T-helper 1 cell treated with Interleukin-12 subunit alpha and Interleukin-12 subunit beta and Interleukin-4 antibody, amounts not matched to agents 30 ng/mL and 1 ng/mL, for 36 hours (primary cell): Measurements from ENCODE around the gene MYZAP. TPM values are rescaled to one million over a fixed set of nuclear protein-coding genes. Genes with fewer than 3 reads are reported as not detected.

Source experiments
- intact Hi-C: fragments of 100-400 bp; cut with micrococcal nuclease; formaldehyde crosslinking; loops from one replicate; pipeline ENCODE4 v1.15.1; 2024
- total RNA-seq: library from RNA; stranded (reverse); gene quantifications from 2 replicates; pipeline ENCODE4 v1.2.3, GENCODE V29; 2022

The MYZAP gene
- total RNA-seq, 1 donor from 2014 or later, result not detected

DNA sequence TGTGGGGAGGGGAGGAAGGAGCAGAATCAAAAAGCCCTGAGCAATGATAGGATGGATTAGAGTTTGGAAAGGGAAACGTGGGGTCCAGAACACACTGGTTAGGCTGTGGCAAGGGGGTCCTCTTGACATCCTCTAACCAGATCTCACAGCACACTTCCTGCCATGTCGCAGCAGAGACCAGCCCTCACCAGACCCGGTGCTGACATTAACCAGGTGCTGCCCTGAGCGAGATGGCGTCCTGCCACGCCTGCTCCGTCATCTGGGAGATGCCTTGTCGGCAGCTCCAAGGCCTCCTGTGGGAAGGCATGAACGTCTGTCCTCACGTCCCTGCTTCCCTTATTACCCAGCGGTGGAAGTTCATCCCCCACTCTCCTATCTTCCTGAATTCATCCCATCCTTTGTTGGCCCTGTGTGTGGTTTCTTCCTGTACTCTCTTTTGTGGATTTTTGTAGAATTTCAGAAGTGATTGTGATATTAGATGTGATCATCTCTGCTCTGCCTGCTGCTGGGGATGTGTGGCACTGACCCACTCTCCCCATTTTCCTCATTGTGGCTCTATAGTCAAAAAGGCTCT lies 29.4 kb upstream of the MYZAP start:
- intact Hi-C loops, result loop anchor here (5.0 to 10.0 kb wide), 2 partner anchors 80 to 1317 kb away; partner anchors contain the start of gene RFX7

DNA sequence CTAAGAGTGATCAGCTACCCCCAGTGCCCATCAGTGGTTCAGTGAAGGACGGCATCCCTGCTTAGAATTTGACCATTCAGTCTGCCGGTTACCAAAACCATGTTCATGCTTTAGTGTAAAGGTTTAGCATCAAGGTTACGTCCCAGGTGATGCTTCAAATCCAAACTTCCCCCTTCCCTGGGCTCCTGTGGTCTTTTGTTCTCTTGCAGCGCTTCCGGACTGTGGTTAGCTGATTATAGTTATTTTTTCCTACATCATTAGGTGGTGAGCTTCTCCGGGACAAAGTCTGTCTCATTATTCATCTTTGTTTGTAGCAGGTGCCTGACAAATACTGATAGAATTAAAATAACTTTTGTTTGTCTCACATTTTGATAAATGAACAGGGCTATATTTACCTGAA lies 28.3 kb upstream of the MYZAP start:
- intact Hi-C loops, result loop anchor here (5.0 to 10.0 kb wide), 2 partner anchors 79 to 1319 kb away; partner anchors contain the start of gene RFX7

DNA sequence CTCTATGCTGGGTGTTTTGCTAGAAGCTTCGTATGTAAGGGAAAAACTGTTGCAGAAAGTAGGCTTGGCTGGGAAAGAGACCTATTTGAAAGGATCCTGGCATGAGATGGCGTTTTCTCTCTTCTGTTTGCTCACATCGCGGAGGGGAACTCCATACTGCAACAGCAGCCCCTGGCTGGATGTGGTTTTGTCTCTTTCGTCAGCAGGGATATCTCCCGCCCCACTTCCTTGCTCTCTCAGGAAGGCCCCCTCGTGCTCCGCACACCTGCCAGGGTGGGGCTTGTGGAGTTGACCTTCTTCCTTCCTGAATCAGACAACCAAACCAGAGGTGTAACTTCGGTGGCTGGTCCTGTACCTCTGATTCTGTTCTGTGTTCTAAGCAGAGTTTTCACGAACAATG lies 26.4 kb upstream of the MYZAP start:
- intact Hi-C loops, result loop anchor here (10.0 kb wide), 1 partner anchor 1321 kb away; the partner anchor contains the start of gene RFX7

DNA sequence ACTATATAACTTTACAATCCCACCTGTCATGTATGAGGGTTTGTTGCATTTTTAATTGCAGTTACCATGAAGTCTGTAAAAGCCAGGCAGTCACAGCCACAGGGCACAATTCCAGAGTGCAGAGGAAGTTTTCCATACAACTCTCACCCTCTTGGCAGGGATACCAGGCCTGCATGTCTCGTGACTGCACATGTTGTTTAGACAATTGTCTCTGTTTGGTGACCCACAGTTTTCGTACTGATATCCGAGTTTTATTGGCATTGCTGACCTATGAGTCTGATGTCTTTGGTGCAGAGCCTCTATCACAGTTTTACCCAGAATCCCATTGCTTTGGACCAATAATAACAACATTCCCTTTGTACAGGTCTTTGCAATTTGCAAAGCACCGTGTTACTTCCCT lies 24.9 kb upstream of the MYZAP start:
- intact Hi-C loops, result loop anchor here (10.0 kb wide), 1 partner anchor 1322 kb away; the partner anchor contains the start of gene RFX7

DNA sequence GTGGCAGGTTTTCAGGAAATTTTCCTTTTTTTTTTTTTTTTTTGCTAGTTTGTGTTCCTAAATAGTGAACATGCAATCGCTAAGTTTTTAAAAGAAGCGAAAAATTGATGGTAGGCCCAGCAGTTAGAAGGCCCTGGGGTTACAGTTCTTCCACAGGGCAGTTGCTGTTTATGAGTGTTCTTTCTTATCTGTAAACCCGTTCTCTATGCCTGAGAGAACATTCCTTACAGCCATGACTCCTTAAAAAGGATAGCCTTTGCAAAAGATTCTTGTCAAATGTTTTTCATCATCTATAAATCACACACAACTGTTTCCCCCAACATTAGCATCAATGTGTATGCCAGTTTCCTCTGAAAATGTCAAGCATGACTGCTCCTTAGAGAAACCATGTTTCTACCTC lies 23.8 kb upstream of the MYZAP start:
- intact Hi-C loops, result loop anchor here (10.0 kb wide), 1 partner anchor 1323 kb away; the partner anchor contains the start of gene RFX7

DNA sequence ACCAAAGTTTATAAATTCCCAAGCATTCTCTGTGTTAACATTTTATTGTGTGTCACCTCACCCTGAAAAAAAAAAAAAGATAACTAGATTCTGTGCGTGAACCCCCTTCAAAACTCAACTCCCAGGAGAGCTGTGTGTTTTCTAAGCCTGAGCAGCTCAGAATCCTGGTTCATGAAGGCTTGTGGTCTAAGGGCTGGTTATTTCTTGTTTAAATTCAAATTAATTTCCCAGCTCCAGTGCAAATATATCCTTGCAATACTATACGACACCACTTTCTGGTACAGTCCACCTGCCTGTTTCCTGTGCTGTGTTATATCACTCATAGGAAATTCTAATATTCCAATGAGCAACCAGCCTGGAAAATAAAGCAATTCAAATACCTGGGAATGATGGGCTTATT lies 23.4 kb upstream of the MYZAP start:
- intact Hi-C loops, result loop anchor here (10.0 kb wide), 1 partner anchor 1323 kb away; the partner anchor contains the start of gene RFX7

DNA sequence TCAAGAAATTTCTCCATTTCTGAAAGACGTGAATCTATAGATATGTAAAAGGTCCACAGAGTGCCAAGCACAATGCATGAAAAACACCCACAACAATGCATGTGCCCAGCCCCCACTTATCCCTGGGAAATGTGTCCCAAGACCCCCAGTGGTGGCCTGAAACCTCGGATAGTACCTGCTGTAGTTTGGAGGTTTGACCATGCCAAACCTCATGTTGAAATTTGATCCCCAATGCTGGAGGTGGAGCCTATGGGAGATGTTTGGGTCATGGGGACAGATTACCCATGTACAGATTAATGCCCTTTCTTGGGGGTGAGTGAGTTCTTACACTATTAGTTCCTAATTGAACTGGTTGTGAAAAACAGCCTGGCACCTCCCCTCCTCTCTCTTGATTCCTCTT lies 21.4 kb upstream of the MYZAP start:
- intact Hi-C loops, result no loop called here

DNA sequence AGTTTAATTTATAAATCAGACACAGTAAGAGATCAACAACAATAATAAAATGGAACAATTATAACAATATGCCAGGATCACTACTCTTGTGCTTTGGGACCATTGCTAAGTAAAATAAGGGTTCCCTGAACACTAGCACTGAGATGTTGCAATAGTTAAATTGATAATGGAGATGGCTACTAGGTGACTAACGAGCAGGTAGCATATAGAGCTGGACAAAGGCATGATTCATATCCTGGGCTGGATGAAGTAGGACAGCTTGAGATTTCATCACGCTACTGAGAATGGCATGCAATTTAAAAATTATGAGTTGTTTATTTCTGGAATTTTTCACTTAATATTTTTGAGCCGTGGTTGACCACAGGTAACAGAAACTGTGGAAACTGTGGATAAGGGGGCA lies 20.7 kb upstream of the MYZAP start:
- intact Hi-C loops, result no loop called here

DNA sequence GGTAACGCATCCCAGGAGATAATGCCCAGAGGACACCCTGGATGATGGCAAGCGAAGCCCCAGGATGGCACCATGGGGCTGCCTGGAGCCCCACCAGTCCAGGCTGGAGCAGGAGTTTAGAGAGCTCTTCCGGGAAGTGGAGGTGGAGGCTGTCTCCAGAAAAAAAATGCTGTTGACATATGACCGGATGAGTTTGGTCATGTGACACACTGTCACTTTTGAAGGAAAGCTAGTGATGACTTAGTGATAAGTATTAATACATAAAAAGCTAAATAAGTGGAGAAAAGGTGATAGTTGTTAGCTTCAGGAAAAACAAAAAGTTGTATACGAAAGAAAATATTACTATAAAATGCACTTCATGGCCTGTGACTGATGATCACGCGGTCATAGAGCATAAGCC lies 20.0 kb upstream of the MYZAP start:
- intact Hi-C loops, result no loop called here

DNA sequence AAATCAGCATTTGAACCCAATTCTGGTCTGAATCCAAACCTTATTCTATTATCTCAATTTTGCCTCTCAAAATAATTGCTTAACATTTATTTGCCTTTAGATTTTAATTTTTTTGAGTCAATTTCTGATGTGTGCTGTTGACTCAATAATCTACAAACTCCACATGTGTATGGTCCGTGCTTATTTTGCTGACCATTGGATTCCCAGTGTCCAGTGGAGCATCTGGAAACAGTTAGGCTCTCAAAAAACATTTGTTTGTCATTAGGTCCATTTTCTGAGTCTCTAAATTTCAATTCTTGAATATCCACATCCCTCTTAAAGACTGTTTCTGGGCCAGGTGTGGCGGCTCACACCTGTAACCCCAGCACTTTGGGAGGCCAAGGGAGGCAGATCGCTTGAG lies 19.2 kb upstream of the MYZAP start:
- intact Hi-C loops, result no loop called here

DNA sequence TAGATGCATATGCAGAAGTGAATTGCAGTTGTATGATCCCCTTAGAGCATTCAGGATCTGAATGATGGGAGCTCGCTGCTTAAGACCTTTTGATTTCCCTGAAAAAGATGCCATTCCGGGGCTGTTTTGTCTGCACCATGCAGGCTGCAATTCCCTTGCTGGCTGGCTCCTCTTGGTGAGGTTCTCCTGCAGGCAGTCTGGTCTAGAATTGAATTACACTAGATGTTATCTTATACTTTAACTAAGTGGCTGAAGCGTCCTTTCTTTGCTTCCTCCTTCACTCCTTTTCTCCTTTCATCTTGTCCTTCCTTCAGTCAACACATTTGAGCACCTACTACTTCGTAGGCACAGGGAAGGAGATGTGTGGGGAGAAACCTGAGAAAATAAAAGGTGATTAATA lies 18.6 kb upstream of the MYZAP start:
- intact Hi-C loops, result no loop called here

DNA sequence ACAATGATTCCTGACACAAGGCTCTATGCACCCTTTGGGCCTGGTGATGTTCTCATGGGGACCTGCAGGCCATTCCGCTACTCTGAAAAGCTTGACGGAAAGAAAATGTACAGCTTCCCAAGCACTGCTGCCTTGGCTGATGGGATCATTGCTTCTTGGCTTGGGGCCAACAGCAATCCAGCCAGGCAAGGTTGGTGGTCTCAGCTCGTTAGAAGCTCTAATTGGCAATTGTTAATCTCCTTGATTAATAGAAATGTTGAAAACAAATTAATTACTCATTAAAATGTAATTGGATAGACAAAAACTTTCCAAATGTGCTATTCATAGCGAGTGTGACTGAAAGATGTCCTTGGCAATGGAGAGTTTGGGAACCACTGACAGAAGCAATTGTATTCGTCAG lies 16.3 kb upstream of the MYZAP start:
- intact Hi-C loops, result loop anchor here (5.0 kb wide), 1 partner anchor 137 kb away; no protein-coding TSS in a partner anchor

DNA sequence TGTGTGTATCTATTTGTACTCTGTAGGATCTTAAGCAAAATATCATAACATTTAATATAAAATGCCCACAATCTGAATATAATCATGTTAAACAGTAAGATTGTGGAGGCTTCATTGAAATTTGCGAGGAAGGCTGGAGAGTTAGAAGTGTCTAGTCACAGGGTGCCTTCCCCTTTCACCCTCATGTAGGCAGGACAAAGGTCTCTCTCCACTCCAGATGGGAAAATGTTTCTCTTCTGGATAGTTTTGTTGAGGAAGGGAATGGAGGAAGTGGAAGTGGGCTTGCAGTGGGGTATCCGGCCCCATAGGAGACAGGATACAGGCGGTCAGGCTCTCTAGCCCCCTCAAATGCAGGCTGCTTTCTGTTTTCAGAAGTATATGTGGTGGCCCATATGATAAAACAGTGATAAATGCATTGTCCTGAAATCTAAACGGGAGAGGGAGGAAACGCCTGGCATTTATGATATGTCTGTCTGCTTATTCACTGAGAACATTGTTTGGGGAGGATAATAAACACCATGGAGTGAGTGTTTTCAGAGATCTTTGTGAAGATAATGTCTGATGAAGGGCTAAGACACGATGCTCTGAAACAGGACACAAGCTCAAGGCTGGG lies 13.3 kb upstream of the MYZAP start:
- intact Hi-C loops, result loop anchor here (5.0 kb wide), 1 partner anchor 134 kb away; no protein-coding TSS in a partner anchor

DNA sequence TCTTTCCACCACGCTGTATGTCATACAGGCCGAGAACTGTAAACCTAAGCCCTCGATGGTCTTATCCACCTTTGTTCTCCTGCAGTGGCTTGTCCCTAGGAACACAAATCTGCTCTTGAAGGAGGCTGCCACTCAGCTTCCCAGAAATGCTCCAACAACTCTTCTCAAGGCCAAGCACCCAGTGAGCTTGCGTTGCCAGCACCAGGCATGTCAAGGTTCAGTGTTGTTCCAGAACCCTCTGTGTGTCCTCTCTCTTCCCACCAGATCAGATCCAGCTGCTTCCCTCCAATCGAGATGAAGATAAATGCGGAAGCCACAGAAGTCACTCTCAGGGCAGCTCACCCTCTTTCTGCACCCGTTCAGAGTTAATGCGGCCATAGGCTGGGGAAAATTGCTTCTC lies 11.3 kb upstream of the MYZAP start:
- intact Hi-C loops, result no loop called here

DNA sequence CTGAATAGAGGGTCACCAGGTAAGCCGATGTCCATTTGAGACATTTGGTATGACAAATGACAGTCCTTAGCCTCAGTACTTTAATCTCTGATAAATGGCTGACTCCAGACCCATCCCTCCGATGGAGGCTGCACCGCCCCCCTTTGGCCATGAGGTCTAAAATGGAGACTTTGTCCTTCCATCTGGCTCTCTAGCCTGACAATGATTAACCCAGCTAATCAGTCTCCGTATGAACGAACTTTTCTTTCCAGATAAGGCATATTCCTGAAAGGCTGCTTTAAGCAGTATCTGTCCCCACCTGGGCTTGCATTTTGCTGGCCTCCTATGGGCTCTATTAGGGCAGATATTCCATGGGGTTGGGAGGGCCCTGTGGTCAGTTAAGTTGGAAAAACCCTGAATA lies 10.8 kb upstream of the MYZAP start:
- intact Hi-C loops, result no loop called here

DNA sequence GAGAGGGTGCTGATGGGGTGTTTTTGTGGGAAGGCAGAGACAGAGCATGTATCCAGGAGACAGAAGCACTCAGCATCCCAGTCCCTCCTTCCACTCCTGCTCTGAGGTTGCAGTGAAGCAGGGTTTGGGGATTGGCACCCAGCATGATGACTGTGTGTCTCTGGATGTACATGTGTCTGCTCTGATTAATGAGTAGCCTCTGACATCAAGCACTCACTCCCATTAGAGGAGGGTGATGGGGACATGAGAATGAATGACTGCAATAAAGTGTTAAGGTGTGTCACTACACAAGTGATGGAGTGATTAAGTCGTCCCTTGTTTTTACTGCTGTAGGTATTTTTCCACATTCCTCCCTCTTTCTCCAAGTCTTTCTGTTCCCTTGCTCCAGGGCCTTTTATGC lies 9.6 kb upstream of the MYZAP start:
- intact Hi-C loops, result no loop called here

DNA sequence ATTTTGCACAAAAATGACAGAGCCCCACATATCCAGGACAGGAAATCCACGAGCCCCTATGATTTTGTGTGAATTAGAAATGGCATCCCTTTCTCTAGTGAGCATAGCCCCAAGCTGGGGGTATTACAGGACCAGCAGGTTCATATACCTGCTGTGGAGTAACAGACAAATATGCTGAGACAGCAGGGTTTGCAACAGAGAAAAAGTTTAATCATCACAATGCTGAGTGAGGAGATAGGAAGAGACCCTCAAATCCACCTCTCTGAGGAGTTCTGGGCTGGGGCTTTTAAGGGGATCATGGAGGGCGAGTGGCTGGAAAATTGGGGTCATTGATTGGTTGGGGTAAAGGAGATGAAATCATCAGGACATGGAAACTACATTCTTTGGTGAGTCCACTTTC lies 8.4 kb upstream of the MYZAP start:
- intact Hi-C loops, result no loop called here

DNA sequence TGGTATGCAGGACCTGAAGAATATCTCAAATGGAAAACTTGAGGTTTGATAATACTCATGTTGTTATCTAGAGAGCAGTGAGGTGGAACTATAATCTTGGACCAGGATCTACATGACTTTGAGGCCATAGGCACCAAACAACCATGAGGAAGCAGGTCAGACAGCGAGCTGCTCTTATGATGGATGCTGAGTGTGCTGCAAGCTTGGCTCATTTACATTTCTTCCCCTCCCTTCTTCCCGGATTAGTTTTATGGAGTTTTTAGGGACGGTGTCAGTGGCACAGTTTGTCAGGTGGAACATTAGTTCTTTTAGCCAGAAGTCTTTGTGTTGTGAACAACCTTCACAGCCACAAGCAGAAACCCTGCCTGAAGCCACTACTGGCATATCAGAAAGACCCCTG lies 8.0 kb upstream of the MYZAP start:
- intact Hi-C loops, result no loop called here

DNA sequence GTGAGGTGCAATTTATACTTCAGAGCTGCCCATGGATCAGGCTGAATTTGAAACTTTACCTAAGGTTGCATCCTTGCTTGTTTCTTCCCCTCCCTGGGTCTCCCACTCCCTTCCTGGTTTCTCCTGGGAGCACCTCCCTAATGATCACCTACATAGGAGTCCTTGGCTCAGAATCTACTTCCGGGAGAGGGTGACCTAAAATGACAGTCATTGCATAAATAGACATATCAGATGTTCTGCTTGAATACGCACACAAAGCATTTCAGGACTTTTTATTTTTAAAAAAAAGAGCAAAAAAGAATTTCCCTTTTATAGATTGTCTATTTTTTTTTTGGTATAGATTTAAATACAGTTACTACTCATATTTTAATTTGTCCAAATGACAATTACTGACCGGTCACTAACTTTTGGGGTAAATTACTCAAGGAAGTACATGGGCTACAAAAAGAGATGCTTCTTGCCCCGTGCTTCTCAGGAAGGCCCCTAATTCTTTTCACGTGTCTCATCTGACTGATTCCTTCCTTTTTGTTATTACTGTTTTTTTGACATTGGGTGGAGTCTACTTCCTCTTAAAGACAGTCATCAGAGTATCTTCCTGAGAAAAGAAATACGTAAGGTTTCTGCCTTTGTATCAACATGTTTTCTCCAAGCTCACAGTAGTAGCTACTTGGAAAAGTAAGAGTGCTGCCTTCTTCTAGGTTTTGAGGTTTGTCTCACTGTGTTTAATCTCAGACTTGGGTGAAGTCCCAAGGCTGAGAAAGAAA lies 4.9 kb upstream of the MYZAP start:
- intact Hi-C loops, result loop anchor here (2.0 kb wide), 1 partner anchor 26 kb away; no protein-coding TSS in a partner anchor

DNA sequence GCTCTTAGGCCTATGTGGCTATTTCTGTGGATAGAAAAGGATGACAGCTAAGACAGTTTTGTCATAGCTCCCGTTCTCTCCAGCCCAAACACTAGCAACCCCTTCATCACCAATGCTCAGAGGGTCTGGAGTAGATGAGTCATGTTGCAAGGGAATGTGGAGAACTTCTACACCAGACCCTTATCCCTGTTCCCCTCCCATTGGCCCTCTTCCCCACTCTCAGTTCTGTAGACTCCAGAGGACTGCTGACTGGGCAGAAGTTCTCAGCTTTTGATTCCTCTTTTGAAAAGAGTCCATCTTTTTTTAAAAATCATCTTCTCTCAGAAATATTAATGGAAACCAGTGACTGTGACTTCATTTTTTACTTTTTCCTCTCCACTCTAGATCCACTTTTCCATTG lies 2.4 kb upstream of the MYZAP start:
- intact Hi-C loops, result no loop called here

DNA sequence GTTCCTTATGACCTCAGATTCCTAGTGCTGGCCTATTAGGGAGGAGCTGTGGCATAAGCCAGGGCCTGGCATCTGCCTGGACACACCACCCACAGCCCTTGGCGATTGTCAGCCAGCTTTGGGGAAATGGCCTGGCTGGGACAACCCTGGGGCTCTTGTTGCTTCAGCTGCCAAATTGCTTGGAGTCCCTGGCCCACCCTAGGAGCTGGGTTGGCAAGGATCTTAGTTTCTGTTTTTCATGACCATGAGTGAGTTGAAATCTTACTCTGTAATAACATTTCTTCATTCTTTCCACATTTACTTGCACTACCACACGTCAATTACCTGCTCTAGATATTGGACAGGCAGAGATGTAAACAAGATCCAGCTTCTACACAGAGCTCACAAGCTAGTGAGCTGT lies 1.9 kb upstream of the MYZAP start:
- intact Hi-C loops, result no loop called here

DNA sequence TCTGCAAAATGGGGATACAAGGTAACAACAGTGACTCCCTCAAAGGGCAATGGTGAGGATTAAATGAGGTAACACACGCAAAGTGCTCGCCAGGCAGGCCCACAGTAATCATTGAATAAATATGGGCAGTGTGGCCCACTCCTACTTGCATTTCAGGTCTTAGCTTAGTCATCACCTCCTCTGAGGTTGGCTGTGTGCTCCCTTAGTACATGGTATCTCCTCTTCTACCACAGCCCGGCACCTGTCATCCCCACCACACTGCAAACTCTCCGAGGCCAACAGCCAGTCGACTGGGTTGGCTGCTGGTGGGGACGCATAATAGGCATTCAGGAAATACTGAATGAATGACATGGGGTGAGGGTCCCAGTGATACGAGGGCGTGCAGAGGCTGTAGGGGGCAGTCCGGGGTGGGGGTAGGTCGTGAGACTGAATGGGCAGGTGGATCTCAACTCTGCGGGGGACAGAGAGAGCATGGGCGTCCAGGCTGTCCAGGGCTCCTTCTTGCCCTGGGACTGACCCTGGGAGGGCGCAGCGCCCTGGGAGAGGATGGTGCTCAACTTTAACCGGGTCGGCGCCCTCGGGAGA lies 375 bp upstream of the MYZAP start:
- intact Hi-C loops, result no loop called here
